Measurements from ENCODE around the gene CCL2.

DNA sequence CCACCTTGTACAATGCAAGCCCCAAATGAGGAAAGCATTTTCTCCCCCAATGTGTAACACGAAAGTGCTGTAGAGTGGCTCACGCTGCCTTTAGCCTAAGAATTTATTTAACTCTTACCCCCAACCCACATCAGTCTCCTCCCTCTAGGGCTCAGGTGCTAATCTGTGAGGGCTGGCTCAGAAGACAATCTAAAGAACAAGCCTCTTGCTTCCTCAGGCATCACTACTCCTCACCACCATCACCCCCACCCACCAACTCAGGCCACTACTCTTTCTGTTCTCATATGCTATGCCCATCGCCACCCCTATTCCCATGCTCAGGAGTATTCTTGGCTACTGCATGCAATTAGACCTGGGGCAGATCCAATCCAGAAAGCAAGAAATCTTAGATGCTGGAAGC, 3.9 kb upstream of the CCL2 start:
- no peak for TF ChIP-seq EZH2phosphoT487 (IDR thresholded peaks at IDR 0.05; ENCODE audit: borderline replicate concordance)
- TF ChIP-seq, protein P1, sequence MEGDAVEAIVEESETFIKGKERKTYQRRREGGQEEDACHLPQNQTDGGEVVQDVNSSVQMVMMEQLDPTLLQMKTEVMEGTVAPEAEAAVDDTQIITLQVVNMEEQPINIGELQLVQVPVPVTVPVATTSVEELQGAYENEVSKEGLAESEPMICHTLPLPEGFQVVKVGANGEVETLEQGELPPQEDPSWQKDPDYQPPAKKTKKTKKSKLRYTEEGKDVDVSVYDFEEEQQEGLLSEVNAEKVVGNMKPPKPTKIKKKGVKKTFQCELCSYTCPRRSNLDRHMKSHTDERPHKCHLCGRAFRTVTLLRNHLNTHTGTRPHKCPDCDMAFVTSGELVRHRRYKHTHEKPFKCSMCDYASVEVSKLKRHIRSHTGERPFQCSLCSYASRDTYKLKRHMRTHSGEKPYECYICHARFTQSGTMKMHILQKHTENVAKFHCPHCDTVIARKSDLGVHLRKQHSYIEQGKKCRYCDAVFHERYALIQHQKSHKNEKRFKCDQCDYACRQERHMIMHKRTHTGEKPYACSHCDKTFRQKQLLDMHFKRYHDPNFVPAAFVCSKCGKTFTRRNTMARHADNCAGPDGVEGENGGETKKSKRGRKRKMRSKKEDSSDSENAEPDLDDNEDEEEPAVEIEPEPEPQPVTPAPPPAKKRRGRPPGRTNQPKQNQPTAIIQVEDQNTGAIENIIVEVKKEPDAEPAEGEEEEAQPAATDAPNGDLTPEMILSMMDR (conservative IDR thresholded peaks at IDR 0.05; ENCODE audit: low read length) = no peak
